ENCODE measurements around the gene LRRC17. TPM values are rescaled to one million over a fixed set of nuclear protein-coding genes. Genes with fewer than 3 reads are reported as not detected.

Gene LRRC17
- total RNA-seq, 1 experiment from 2014 or later, result 0.39 TPM

DNA sequence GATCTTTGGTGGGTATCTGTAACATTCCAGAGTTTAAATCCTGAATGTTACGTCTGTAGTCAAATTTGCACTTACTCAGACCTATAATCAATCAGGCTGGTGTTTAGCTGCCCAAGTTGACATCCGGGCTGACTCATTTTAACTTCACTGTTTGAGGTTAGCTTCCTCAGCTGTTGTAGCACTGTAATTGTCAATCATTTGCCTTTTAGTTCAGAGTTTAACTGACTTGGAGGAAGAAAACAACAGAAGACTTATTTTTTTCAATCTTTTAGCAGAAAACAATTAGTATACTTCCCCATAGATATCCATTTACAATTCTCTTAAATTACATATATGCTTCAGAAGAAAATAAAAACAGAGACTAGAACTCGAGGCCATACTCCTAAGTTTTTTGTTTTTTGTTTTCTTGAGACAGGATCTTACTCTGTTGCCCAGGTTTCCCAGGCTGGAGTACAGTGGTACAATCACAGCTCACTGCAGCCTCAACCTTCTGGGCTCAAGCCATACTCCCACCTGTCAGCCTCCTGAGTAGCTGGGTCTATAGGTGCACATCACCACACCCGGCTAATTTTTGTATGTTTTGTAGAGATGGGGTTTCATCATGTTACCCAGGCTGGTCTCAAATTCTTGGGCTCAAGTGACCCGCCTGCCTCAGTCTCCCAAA is 38.5 kb upstream of the LRRC17 start:
- no peaks in the 10 kb centered on the region for H3K36me3 ChIP-seq (ENCODE audit: control insufficient read depth, insufficient read depth, low read length)
- H3K27ac Mint-ChIP-seq (ENCODE audit: unreplicated experiment), result no peak overlapping the region
- no peaks in the 10 kb centered on the region for H3K27me3 Mint-ChIP-seq (ENCODE audit: insufficient read depth, unreplicated experiment)
- no peak overlapping the region for H3K4me3 ChIP-seq (ENCODE audit: low read depth, low read length)
- H3K4me3 Mint-ChIP-seq (ENCODE audit: unreplicated experiment), result no peak overlapping the region
- POLR2A ChIA-PET, result no interaction called here
- no peaks in the 10 kb centered on the region for H3K9me3 Mint-ChIP-seq (ENCODE audit: unreplicated experiment)
- H3K27me3 ChIP-seq (replicated peaks; ENCODE audit: control insufficient read depth, insufficient read depth, low read length), result no peaks in the 10 kb centered on the region
- peaks cover 10% of the 10 kb centered on the region for H3K4me1 ChIP-seq
- no peak for DNase-seq
- TF ChIP-seq, protein P1, sequence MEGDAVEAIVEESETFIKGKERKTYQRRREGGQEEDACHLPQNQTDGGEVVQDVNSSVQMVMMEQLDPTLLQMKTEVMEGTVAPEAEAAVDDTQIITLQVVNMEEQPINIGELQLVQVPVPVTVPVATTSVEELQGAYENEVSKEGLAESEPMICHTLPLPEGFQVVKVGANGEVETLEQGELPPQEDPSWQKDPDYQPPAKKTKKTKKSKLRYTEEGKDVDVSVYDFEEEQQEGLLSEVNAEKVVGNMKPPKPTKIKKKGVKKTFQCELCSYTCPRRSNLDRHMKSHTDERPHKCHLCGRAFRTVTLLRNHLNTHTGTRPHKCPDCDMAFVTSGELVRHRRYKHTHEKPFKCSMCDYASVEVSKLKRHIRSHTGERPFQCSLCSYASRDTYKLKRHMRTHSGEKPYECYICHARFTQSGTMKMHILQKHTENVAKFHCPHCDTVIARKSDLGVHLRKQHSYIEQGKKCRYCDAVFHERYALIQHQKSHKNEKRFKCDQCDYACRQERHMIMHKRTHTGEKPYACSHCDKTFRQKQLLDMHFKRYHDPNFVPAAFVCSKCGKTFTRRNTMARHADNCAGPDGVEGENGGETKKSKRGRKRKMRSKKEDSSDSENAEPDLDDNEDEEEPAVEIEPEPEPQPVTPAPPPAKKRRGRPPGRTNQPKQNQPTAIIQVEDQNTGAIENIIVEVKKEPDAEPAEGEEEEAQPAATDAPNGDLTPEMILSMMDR (IDR thresholded peaks at IDR 0.05; ENCODE audit: insufficient read depth in 1 of 2, low read depth in 1 of 2, low read length in 1 of 2, severe bottlenecking in 1 of 2, unreplicated experiment in 1 of 2), result no peak
- no TSS peak for BruUV-seq (replicated peaks)
- H3K4me1 Mint-ChIP-seq (ENCODE audit: low read depth, unreplicated experiment), result peaks cover 24% of the 10 kb centered on the region
- intact Hi-C loops (cut with micrococcal nuclease; ENCODE audit: unreplicated experiment), result no loop called here
- H3K36me3 Mint-ChIP-seq (ENCODE audit: insufficient read depth, unreplicated experiment), result peaks cover 5% of the 10 kb centered on the region
- H3K9me3 ChIP-seq, result no peaks in the 10 kb centered on the region
- CTCF ChIA-PET, result no interaction called here

DNA sequence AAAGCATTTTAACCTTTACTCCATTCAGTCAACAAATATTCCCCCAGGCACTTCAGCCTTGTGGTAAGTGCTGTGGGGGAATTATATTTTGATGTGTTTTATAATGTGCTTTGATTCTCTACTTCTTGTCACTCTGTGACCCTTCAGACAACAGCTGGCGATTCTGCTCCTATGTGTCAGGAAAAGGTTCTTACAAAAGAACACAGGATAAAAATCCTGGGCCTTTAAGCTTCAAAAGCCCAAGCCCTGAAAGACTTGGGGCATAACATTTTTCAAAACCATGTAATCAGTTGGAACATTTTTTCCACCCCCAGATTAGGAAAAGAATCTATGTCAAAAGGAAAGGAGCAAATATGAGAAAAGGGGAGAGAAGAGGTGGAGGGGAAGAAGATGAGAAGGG is 37.8 kb upstream of the LRRC17 start:
- POLR2A ChIA-PET, result interaction anchor here (0.7 kb wide), 1 partner anchor 1224 kb away, joined by 8 read pairs; no protein-coding TSS in a partner anchor

DNA sequence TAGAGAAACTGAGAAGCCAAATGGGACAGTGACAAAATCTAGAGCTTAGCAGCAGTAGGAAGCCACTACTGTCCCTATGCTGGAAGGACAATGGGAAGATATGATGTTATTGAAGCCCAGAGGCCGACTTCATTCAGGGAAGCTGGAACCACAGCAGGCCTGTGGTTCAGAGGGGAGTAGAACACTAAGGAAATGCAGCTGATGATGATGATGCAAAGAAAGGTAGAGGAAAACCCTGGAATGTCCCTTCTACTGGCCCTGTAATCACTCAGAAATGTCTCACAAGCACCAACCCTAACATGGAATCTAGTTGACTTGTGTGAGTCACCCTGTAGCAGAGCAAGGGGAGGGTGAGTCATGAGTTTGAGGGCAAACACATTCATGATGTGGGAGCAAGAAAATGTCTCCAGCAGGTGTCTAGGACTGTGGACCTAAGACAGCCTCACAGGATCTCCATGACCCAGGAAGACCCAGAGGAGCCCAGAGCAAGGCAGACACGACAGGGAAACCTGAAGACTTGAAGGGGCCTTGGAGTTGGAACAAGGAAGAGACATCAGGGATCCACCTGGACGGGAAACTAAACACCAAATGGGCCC is 37.0 kb upstream of the LRRC17 start:
- BruUV-seq (replicated peaks), result no TSS peak
- no peaks in the 10 kb centered on the region for H3K27me3 ChIP-seq (replicated peaks; ENCODE audit: control insufficient read depth, insufficient read depth, low read length)
- Mint-ChIP-seq H3K4me3 (ENCODE audit: unreplicated experiment) (no peak overlapping the region), H3K36me3 (ENCODE audit: insufficient read depth, unreplicated experiment) (peaks cover 5% of the 10 kb centered on the region), H3K4me1 (ENCODE audit: low read depth, unreplicated experiment) (peaks cover 24% of the 10 kb centered on the region), H3K9me3 (ENCODE audit: unreplicated experiment) (no peaks in the 10 kb centered on the region), H3K27me3 (ENCODE audit: insufficient read depth, unreplicated experiment) (no peaks in the 10 kb centered on the region), H3K27ac (ENCODE audit: unreplicated experiment) (peak overlapping the region; percentile 92)
- peaks cover 10% of the 10 kb centered on the region for H3K4me1 ChIP-seq
- H3K9me3 ChIP-seq, result no peaks in the 10 kb centered on the region
- H3K36me3 ChIP-seq (ENCODE audit: control insufficient read depth, insufficient read depth, low read length), result no peaks in the 10 kb centered on the region
- H3K4me3 ChIP-seq (ENCODE audit: low read depth, low read length), result no peak overlapping the region
- DNase-seq, result peak; percentile 46 to 60
- intact Hi-C loops (cut with micrococcal nuclease; ENCODE audit: unreplicated experiment), result no loop called here
- TF ChIP-seq, protein P1 (IDR thresholded peaks at IDR 0.05; ENCODE audit: insufficient read depth in 1 of 2, low read depth in 1 of 2, low read length in 1 of 2, severe bottlenecking in 1 of 2, unreplicated experiment in 1 of 2), result no peak
- ChIA-PET CTCF (no interaction called here), POLR2A (no interaction called here)

More for the DNA sequence above, 37.8 kb upstream of the LRRC17 start:
- no peak for DNase-seq
- Histone ChIP-seq H3K27me3 (replicated peaks; ENCODE audit: control insufficient read depth, insufficient read depth, low read length) (no peaks in the 10 kb centered on the region), H3K9me3 (no peaks in the 10 kb centered on the region), H3K36me3 (ENCODE audit: control insufficient read depth, insufficient read depth, low read length) (no peaks in the 10 kb centered on the region), H3K4me1 (peaks cover 10% of the 10 kb centered on the region), H3K4me3 (ENCODE audit: low read depth, low read length) (no peak overlapping the region)
- Mint-ChIP-seq H3K4me1 (ENCODE audit: low read depth, unreplicated experiment) (peaks cover 24% of the 10 kb centered on the region), H3K36me3 (ENCODE audit: insufficient read depth, unreplicated experiment) (peaks cover 5% of the 10 kb centered on the region), H3K27me3 (ENCODE audit: insufficient read depth, unreplicated experiment) (no peaks in the 10 kb centered on the region), H3K9me3 (ENCODE audit: unreplicated experiment) (no peaks in the 10 kb centered on the region), H3K27ac (ENCODE audit: unreplicated experiment) (peak overlapping the region; percentile 92), H3K4me3 (ENCODE audit: unreplicated experiment) (no peak overlapping the region)
- intact Hi-C loops (cut with micrococcal nuclease; ENCODE audit: unreplicated experiment), result no loop called here
- CTCF ChIA-PET, result no interaction called here
- TF ChIP-seq, protein P1 (IDR thresholded peaks at IDR 0.05; ENCODE audit: insufficient read depth in 1 of 2, low read depth in 1 of 2, low read length in 1 of 2, severe bottlenecking in 1 of 2, unreplicated experiment in 1 of 2), result no peak
- no TSS peak for BruUV-seq (replicated peaks)

All from Caco-2 (cell line).